Fibroblast of peridontal ligament (primary cell): ENCODE data around the gene FPGT.
"Not testable (repeated sequence)": the region's sequence is repeated elsewhere in the genome, so short reads cannot be mapped to it uniquely, and the experiment has no call there.

Experiments
- DNase-seq: peaks from one replicate; pipeline ENCODE4 v3.0.0-alpha.2; 2010; ENCODE audit errors: extremely low read depth

FPGT gene

DNA sequence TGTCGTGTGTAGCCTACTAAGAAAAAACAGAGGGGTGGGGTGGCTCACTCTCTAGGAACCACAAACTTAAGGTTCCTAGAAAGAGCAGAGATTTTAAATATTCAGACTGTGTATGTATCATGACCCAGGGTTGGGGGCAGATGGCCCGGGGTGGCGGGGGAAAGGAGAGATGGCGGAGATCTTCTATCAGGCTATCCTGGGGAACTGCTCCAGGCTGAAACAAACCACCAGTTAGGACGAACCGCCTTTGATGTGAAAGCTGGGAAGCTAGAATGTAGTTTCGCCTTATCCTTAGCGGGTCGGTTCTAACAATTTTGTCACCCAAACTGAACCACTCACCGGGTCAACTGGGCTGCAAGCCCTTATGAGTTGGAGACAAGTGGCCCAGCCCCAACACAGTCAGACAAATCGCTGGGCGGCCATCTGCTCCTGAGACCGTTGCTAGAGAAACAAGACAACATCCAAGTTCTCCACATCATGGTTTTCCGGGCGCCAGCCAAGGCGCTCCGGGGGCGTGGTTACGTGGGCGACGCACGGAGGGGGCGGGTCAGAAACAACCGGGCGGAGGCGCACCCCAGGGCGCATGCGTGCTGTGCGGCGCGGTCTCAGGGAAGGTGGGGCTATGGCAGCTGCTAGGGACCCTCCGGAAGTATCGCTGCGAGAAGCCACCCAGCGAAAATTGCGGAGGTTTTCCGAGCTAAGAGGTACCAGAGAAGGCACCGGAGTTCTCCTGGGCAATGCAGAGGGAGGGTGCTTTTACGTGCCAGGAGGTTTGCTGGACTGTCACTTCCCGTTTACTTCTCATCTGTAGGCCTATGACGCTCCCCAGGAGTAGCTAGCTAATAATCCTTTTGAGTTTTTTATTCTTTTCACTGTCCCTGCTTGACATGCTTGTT, at the start of gene FPGT, which contains the start of gene LRRIQ3:
TSS of gene FPGT (plus strand) at position 586 of the 896 bp plus-strand sequence. CDS start at position 623, 37 bp downstream.
TSS of gene LRRIQ3 (minus strand) at position 520 of the 896 bp plus-strand sequence. CDS start 14,492 bp downstream, outside the sequence.
- DNase-seq, result peak; percentile 95

GRCh38 chr1:74160046-74160445, 38.0 kb upstream of the FPGT start:
- DNase-seq, result no peak

DNA sequence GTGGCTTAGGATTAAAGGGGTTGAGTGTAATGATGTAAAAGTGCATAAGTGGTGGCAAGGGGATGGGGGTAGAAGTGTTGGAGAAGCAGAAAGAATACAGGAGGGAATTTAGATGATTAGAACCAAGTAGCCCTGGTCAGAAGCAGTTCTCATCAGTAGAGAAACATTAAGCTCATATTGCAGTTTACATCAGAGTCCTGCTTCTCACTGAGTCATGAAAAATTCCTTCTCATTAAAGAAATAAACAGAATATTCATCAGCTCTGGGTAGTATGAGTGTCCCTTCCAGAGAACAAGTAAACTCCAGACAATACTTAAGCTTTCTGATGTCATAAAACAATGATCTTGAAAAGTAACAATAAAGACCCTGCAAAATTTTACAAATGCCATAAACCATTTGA, 36.5 kb upstream of the FPGT start:
- DNase-seq, result peak; percentile 69

DNA sequence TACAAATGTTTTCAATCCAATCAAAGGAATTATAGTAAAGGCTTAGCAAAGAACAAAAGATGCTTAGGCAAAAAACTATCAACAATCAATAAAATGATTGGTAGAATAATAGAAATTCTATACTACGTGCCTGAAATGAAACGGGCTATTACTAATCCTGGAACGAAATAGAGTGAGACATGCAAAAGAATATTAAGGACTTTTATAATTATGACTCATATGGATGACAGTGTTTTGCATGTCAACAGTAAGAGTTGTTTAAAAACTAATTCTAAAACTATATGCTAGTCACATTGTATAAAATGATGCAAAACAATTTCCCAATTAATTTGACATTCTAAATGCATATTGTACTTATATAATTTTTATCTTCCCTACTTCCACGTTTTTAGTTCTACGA, 35.7 kb upstream of the FPGT start:
- DNase-seq, result no peak

GRCh38 chr1:74174423-74174822, 23.6 kb upstream of the FPGT start:
- DNase-seq, result not testable (repeated sequence)

- peak; percentile 68 for DNase-seq
Measured at GRCh38 chr1:74180490-74180889, 17.6 kb upstream of the FPGT start.

DNA sequence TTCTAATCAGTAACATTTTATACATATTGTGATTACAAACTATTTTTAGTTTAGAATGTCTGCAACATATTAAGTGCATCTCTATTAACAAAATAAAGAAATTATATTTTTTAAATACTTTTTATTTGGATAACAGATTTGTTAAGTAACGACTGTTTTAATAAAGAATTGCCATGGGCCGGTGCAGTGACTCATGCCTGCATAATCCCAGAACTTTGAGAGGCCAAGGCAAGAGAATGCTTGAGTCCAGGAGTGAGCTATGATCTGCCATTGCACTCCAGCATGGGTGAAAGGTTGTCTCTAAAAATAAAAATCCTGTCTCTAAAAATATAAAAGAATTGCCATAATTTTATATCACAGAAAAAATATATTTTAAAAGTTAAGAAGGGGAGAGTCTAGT, 4.1 kb upstream of the FPGT start:
- DNase-seq, result peak; percentile 59

DNA sequence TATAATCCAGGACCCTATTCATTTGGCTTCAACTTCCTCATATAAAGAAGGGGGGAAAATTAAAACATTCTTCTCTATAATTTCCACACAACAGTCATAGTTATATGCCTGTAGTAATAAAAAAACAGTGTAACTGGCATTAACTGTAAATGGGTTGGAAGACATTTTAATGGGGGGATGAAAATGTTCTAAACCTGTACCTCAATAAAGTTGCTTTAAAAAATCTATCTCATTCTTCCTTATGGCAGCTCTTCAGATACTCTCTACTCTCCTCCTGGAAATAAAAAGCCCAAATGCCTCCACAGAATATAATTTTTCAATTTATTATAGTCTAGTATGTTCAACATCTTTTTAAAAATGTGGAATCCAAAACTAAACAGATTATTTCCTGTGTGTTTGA, 2.7 kb upstream of the FPGT start:
- DNase-seq, result no peak

GRCh38 chr1:74197255-74197654, 787 bp upstream of the FPGT start:
- no peak for DNase-seq

DNA sequence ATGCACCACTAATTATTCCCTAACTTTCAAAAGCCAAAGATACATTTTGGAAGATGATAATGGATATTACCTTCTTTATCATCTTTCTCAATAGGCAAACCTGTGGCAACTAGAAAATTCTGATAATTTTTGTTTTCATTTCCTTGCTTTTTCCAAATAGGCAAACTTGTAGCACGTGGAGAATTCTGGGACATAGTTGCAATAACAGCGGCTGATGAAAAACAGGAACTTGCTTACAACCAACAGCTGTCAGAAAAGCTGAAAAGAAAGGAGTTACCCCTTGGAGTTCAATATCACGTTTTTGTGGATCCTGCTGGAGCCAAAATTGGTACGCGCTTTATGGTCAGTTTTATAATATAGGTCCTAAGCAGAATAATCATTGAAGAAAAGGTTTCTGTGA, 1.5 kb downstream of the FPGT start:
- no peak for DNase-seq

- peak; percentile 24 for DNase-seq
Measured at GRCh38 chr1:74205266-74205665, 7.2 kb downstream of the FPGT start.

DNA sequence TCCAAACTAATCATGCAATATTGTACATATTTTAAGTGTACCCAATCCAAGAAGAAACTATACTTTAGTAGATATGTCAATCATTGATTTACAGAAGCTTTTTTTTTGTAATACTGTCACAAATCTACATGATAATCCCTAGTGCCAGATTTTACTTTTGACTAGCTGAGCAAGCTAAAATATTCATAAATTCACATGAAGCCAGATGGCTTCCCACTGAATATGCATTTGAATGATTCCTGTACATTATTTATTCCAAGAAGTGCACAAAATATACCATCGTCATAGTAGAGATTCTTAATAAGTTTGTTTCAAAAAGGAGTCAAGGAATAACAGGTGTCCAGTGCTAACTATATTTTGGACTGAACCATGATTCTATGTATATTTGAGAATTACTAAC, 17.2 kb downstream of the FPGT start:
- no peak for DNase-seq

- peak; percentile 32 for DNase-seq
Measured at GRCh38 chr1:74222701-74223100, 24.7 kb downstream of the FPGT start.

DNA sequence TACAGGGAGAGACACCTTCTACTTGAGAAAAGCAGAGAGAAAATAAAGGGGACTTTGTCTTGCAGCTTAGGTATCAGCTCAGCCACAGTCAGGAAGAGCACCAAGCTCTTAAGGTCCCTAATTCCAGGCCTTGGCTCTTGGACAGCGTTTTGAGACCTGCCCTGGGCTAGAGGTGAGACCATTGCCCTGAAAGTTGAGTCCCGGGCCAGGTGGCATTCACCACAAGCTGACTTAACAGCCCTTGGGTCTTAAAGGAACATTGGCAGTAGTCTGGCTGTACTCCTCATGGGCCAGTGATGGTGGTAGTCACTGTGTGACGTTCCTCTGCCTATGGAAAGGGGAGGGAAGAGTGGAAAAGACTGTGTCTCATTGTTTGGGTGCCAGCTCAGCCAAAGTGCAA, 25.4 kb downstream of the FPGT start:
- DNase-seq, result no peak

- no peak for DNase-seq
Measured at GRCh38 chr1:74235153-74235552, 37.1 kb downstream of the FPGT start, which contains the start of gene TNNI3K. TSS of gene TNNI3K (plus strand) at chr1:74235387. CDS start at chr1:74235452, 65 bp downstream.

DNA sequence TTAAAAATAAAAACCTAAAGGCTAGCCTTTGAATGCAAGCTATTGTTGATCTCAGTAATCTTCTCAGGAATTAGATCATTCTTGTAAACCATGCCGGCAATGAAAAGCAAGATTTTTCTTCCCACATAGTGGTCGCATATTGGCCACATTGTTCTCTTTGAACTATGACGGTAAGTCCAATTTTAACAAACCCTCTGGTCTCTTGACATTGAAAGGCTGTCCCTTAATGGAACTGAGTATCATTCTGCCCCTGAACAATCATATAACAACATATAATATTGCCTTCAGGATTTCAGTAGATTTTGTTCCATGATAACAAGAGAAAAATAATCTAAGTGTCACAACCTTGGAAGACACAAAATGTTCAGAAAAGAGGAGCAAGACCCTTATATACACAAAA, 38.4 kb downstream of the FPGT start:
- no peak for DNase-seq

- no peak for DNase-seq
Measured at GRCh38 chr1:74237035-74237434, 39.0 kb downstream of the FPGT start.

DNA sequence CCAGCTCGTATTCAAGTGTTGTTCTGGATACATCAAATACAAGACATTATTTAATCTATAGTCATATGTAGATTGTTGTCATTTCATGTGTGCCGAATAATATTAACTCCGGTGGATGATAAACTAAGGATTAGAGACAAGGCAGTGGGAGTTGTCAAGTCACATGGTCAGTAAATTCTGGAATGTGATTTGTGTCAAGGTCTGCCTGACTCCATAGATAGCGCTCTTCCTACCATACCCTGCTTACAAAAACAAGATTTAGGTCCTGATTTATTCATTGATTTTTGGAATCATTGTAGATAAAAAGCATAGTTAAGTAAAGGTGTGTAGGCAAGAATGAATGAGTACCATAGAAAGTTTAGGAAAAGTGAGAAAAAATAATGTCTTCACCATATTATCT, 39.7 kb downstream of the FPGT start:
- no peak for DNase-seq

- no peak for DNase-seq
Measured at GRCh38 chr1:74245168-74245772, 47.2 kb downstream of the FPGT start.

GRCh38 chr1:74246315-74246714, 48.3 kb downstream of the FPGT start:
- peak; percentile 11 for DNase-seq

DNA sequence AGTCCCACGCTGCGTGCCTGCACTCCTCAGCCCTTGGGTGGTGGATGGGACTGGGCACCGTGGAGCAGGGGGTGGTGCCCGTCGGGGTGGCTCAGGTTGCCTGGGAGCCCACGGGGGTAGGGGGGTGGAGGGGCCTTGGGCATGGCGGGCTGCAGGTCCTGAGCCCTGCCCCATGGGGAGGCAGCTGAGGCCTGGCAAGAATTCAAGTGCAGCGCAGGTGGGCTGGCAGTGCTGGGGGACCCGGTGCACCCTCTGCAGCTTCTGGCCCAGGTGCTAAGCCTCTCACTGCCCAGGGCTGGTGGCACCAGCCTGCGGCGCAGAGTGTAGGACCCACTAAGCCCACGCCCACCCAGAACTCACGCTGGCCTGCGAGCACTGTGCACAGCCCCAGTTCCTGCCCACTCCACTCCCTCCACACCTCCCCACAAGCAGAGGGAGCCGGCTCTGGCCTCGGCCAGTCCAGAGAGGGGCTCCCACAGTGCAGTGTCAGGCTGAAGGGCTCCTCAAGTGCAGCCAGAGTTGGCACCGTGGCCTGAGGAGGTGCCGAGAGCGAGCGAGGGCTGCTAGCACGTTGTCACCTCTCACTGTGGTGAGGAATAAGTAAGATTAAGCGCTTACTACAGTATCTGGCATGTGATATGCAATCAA, 50.0 kb downstream of the FPGT start:
- no peak for DNase-seq

DNA sequence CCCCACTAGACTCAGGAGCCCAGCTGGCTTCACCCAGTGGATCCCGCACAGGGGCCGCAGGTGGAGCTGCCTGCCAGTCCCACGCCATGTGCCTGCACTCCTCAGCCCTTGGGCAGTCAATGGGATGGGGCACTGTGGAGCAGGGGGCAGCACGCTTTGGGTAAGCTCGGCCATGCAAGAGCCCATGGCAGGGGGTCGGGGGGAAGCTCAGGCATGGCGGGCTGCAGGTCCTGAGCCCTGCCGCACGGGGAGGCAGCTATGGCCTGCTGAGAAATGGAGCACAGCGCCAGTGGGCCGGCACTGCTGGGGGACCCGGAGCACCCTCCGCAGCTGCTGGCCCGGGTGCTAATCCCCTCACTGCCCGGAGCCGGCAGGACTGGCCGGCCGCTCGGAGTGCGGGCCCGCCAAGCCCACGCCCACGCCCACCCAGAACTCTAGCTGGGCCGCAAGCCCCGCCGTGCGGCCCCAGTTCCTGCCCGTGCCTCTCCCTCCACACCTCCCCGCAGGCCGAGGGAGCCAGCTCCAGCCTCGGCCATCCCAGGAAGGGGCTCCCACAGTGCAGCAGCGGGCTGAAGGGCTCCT, 55.3 kb downstream of the FPGT start:
- DNase-seq, result not testable (repeated sequence)
